Epithelial cell of esophagus (primary cell): ENCODE results near the gene MAP4K5.
A peak's percentile ranks its signal among the peaks of the same experiment; 100 is the strongest.

Experiments used
- DNase-seq: peaks from one replicate; pipeline ENCODE4 v3.0.0; 2010; ENCODE audit warnings: low read depth
- H3K4me3 ChIP-seq: 2 replicates; pipeline ENCODE4 v1.5.1; 2011; ENCODE audit warnings: mild to moderate bottlenecking, low read length, control low read depth
- CTCF ChIP-seq: IDR thresholded peaks from 2 replicates; pipeline ENCODE4 v1.5.1; 2011; ENCODE audit warnings: low read depth, mild to moderate bottlenecking, low read length, control low read depth, inconsistent platforms; ENCODE audit not compliant: insufficient read depth; ENCODE audit errors: missing control alignments

The MAP4K5 gene

GRCh38 chr14:50531595-50532501 is 521 bp downstream of the MAP4K5 start:
- H3K4me3 ChIP-seq: peak overlapping the region; percentile 78
- DNase-seq: peak; percentile 48
- TF ChIP-seq CTCF: no peak

GRCh38 chr14:50530794-50531365 is 1.5 kb downstream of the MAP4K5 start:
- no peak for TF ChIP-seq CTCF
- no peak for DNase-seq
- peak overlapping the region; percentile 78 for H3K4me3 ChIP-seq

- peak; percentile 50 for DNase-seq
- H3K4me3 ChIP-seq: peak overlapping the region; percentile 78
- no peak for TF ChIP-seq CTCF
Observed at GRCh38 chr14:50530358-50530757, 2.0 kb downstream of the MAP4K5 start.

- H3K4me3 ChIP-seq: no peak overlapping the region
- peak; percentile 48 for DNase-seq
- TF ChIP-seq CTCF: no peak
Observed at GRCh38 chr14:50529288-50530179, 2.8 kb downstream of the MAP4K5 start.

- H3K4me3 ChIP-seq: no peak overlapping the region
- no peak for DNase-seq
- no peak for TF ChIP-seq CTCF
Observed at GRCh38 chr14:50528000-50528399, 4.4 kb downstream of the MAP4K5 start.

GRCh38 chr14:50524731-50525515 is 7.4 kb downstream of the MAP4K5 start:
- no peak overlapping the region for H3K4me3 ChIP-seq
- no peak for TF ChIP-seq CTCF
- peak; percentile 66 for DNase-seq
